A673 (cell line): Measurements from ENCODE around the gene TNS1.

Experiments used
- CTCF ChIP-seq: fragments of 300-800, 200-600 bp; sonication (generic); conservative IDR thresholded peaks from 2 replicates; pipeline ENCODE4 v1.5.1; 2017; ENCODE audit warnings: low read depth, mild to moderate bottlenecking, antibody characterized with exemption, low read length, moderate library complexity, mixed read lengths
- EZH2 ChIP-seq: fragments of 200-600 bp; sonication (generic); IDR thresholded peaks from 2 replicates; pipeline ENCODE4 v1.6.1; 2017; ENCODE audit warnings: borderline replicate concordance, low read depth, mild to moderate bottlenecking, mixed read lengths, antibody characterized with exemption, low read length; ENCODE audit not compliant: poor library complexity, severe bottlenecking

- no peak for TF ChIP-seq CTCF
- no peak for TF ChIP-seq EZH2
Observed at GRCh38 chr2:217975626-217976025, 27.2 kb downstream of the TNS1 start.
